ENCODE results near the gene NOS1AP. TPM values are rescaled to one million over a fixed set of nuclear protein-coding genes. Genes with fewer than 3 reads are reported as not detected.

Gene NOS1AP
- polyA plus RNA-seq, 1 of the 3 experiments (the other 2 are of a cell fraction): 0.03 TPM

- DNase-seq: no peak
- no peak overlapping the region for H2AFZ ChIP-seq (ENCODE audit: low read depth)
- no peaks in the 10 kb centered on the region for H3F3A ChIP-seq (replicated peaks; ENCODE audit: insufficient read depth)
- TF ChIP-seq GATA2 (CRISPR knock-in tag; IDR thresholded peaks at IDR 0.05): no peak
- no peak for TF ChIP-seq YY1 (IDR thresholded peaks at IDR 0.05; ENCODE audit: low read depth)
- no peak for TF ChIP-seq USF2 (IDR thresholded peaks at IDR 0.05; ENCODE audit: borderline replicate concordance, low read depth, low read length)
- TF ChIP-seq MAX (IDR thresholded peaks at IDR 0.05; ENCODE audit: low read depth): no peak
- TF ChIP-seq MXI1 (IDR thresholded peaks at IDR 0.05; ENCODE audit: low read depth, low read length): no peak
- TF ChIP-seq CHD2 (IDR thresholded peaks at IDR 0.05; ENCODE audit: low read length, partially characterized antibody): no peak
- TF ChIP-seq RAD21 (IDR thresholded peaks at IDR 0.05; ENCODE audit: low read length): no peak
- no peak for TF ChIP-seq ELF1 (IDR thresholded peaks at IDR 0.05)
- TF ChIP-seq CTCF (IDR thresholded peaks at IDR 0.05): no peak
- no peak for TF ChIP-seq REST (IDR thresholded peaks at IDR 0.05; ENCODE audit: low read depth, low read length)
- no peak for TF ChIP-seq EZH2phosphoT487 (IDR thresholded peaks at IDR 0.05; ENCODE audit: borderline replicate concordance, low read depth)
- no peak for TF ChIP-seq PBX3 (IDR thresholded peaks at IDR 0.05)
- TF ChIP-seq JUND (IDR thresholded peaks at IDR 0.05): no peak
- no peak for TF ChIP-seq TEAD4 (IDR thresholded peaks at IDR 0.05; ENCODE audit: borderline replicate concordance, insufficient read depth)
- no peak for TF ChIP-seq POLR2AphosphoS5 (IDR thresholded peaks at IDR 0.05; ENCODE audit: low read depth, low read length)
- H3K4me2 ChIP-seq: no peak overlapping the region
- H3K9ac ChIP-seq: no peak overlapping the region
- no peaks in the 10 kb centered on the region for H4K20me1 ChIP-seq (ENCODE audit: insufficient read depth)
- H3K36me3 ChIP-seq (replicated peaks in 1 of 2; ENCODE audit: control insufficient read depth in 1 of 2, insufficient read depth in 2 of 2, low read length in 1 of 2): no peaks in the 10 kb centered on the region
- H3K27me3 ChIP-seq (ENCODE audit: insufficient read depth): no peaks in the 10 kb centered on the region; the same call in 1 of the 2 replicates
- no peak overlapping the region for H3K4me3 ChIP-seq (ENCODE audit: low read depth in 2 of 2, low read length in 1 of 2)
- H3K27ac ChIP-seq (ENCODE audit: low read depth in 2 of 2, low read length in 1 of 2): no peak overlapping the region
- H3K79me2 ChIP-seq (ENCODE audit: insufficient read depth): no peaks in the 10 kb centered on the region
- no peaks in the 10 kb centered on the region for H3K9me2 ChIP-seq
- H3K9me3 ChIP-seq: no peaks in the 10 kb centered on the region
- ChIA-PET CTCF (interaction anchor here (0.8 kb wide), 1 partner anchor 160 kb away, joined by 3 read pairs; no protein-coding TSS in a partner anchor), POLR2A (no interaction called here)
- no peaks in the 10 kb centered on the region; a peak in 2 of 4 replicates for H3K4me1 ChIP-seq (ENCODE audit: control insufficient read depth in 1 of 2, insufficient read depth in 2 of 2, low read depth in 1 of 2, low read length in 1 of 2)
Observed at GRCh38 chr1:162224267-162224666, 154.8 kb downstream of the NOS1AP start.

Measured in SK-N-SH (cell line).